Hematopoietic multipotent progenitor cell treated with erythropoietin and hydrocortisone succinate and interleukin-3 and kit ligand, for 15 days (in vitro differentiated cells): ENCODE measurements around the gene GFM1.

ENCODE experiments used
- DNase-seq: peaks from one replicate; pipeline ENCODE4 v3.0.0-alpha.2; 2015; ENCODE audit warnings: low spot score

The GFM1 gene

GRCh38 chr3:158644345-158644908, at the start of gene GFM1:
Gene GFM1 (plus strand): TSS chr3:158644527. CDS start chr3:158644635, 108 bp downstream.
- DNase-seq = peak; percentile 95

GRCh38 chr3:158600787-158601186, 43.5 kb upstream of the GFM1 start:
- DNase-seq = no peak

GRCh38 chr3:158602227-158602626, 42.1 kb upstream of the GFM1 start:
- no peak for DNase-seq

GRCh38 chr3:158617982-158618875, 26.1 kb upstream of the GFM1 start:
- no peak for DNase-seq

- DNase-seq = no peak
Measured at GRCh38 chr3:158625881-158626280, 18.4 kb upstream of the GFM1 start.

GRCh38 chr3:158631981-158632380, 12.3 kb upstream of the GFM1 start:
- no peak for DNase-seq

- DNase-seq = no peak
Measured at GRCh38 chr3:158640646-158641045, 3.7 kb upstream of the GFM1 start.

GRCh38 chr3:158642005-158642404, 2.3 kb upstream of the GFM1 start:
- DNase-seq = no peak

- no peak for DNase-seq
Measured at GRCh38 chr3:158642474-158643210, 1.7 kb upstream of the GFM1 start.

GRCh38 chr3:158649791-158650190, 5.5 kb downstream of the GFM1 start:
- no peak for DNase-seq

GRCh38 chr3:158651192-158651591, 6.9 kb downstream of the GFM1 start:
- DNase-seq = no peak

GRCh38 chr3:158652463-158652862, 8.1 kb downstream of the GFM1 start:
- no peak for DNase-seq

GRCh38 chr3:158658889-158659288, 14.6 kb downstream of the GFM1 start:
- no peak for DNase-seq

GRCh38 chr3:158659454-158660237, 15.3 kb downstream of the GFM1 start:
- DNase-seq = peak; percentile 82

GRCh38 chr3:158660711-158661110, 16.4 kb downstream of the GFM1 start:
- DNase-seq = no peak

GRCh38 chr3:158663246-158663645, 18.9 kb downstream of the GFM1 start:
- no peak for DNase-seq

GRCh38 chr3:158663832-158664231, 19.5 kb downstream of the GFM1 start:
- DNase-seq = no peak

- DNase-seq = no peak
Measured at GRCh38 chr3:158666416-158666815, 22.1 kb downstream of the GFM1 start.

- DNase-seq = no peak
Measured at GRCh38 chr3:158668506-158668905, 24.2 kb downstream of the GFM1 start.

GRCh38 chr3:158671821-158672214, 27.5 kb downstream of the GFM1 start:
- peak; percentile 25 for DNase-seq

- peak; percentile 90 for DNase-seq
Measured at GRCh38 chr3:158672215-158673176, 28.2 kb downstream of the GFM1 start, which contains the start of gene LXN. Gene LXN (minus strand): TSS chr3:158672648. CDS start chr3:158672478, 170 bp downstream.
